Endometrial microvascular endothelial cells (primary cell): ENCODE data around the gene SPRY4. TPM values are rescaled to one million over a fixed set of nuclear protein-coding genes. Genes with fewer than 3 reads are reported as not detected.
"Not testable (repeated sequence)": the region's sequence is repeated elsewhere in the genome, so short reads cannot be mapped to it uniquely, and the experiment has no call there.

Experiments
- in situ Hi-C: cut with HindIII; loops from 2 replicates; pipeline ENCODE4 v1.10.0; 2017; ENCODE audit warnings: low sequenced_read_pairs, low pct_unique_long_range_greater_than_20kb; ENCODE audit errors: inconsistent ontology term
- total RNA-seq: library from RNA; depleted of rRNA; stranded (reverse); fragments of >200 nt; gene quantifications from one replicate; pipeline ENCODE4 v1.2.3, GENCODE V29; 2015; ENCODE audit errors: inconsistent ontology term

The SPRY4 gene, protein sequence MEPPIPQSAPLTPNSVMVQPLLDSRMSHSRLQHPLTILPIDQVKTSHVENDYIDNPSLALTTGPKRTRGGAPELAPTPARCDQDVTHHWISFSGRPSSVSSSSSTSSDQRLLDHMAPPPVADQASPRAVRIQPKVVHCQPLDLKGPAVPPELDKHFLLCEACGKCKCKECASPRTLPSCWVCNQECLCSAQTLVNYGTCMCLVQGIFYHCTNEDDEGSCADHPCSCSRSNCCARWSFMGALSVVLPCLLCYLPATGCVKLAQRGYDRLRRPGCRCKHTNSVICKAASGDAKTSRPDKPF
- total RNA-seq = 19.8 TPM

- in situ Hi-C loops = no loop called here
Measured at GRCh38 chr5:142324871-142325724, at the start of gene SPRY4. SPRY4 (minus strand) TSS chr5:142325021; CDS start chr5:142315108, 9,913 bp downstream.

DNA sequence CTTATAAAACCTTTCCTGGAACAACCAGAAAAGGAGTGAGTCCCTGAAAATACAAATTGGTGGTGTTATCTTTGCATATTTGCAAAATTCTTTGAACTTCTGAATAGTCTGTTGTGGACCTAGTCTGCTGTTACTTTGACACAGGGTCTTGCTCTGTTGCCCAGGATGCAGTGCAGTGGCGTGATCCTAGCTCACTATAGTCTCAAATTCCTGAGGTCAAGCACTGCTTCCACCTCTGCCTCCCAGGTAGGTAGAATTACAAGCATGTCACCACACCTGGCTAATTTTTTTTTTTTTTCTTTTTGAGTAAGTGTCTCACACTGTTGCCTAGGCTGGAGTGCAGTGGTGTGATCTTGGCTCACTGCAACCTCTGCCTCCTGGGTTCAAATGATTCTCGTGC lies 43.7 kb upstream of the SPRY4 start:
- in situ Hi-C loops = loop anchor here (10.0 kb wide), 1 partner anchor 176 kb away; no protein-coding TSS in a partner anchor

- in situ Hi-C loops = loop anchor here (10.0 kb wide), 1 partner anchor 179 kb away; no protein-coding TSS in a partner anchor
Measured at GRCh38 chr5:142366007-142366406, 41.2 kb upstream of the SPRY4 start.

GRCh38 chr5:142364251-142365145 lies 39.7 kb upstream of the SPRY4 start:
- in situ Hi-C loops = loop anchor here (5.0 to 10.0 kb wide), 2 partner anchors 47 to 180 kb away; no protein-coding TSS in a partner anchor

- in situ Hi-C loops = loop anchor here (5.0 to 10.0 kb wide), 2 partner anchors 46 to 181 kb away; no protein-coding TSS in a partner anchor
Measured at GRCh38 chr5:142363619-142363963, 38.8 kb upstream of the SPRY4 start.

- in situ Hi-C loops = loop anchor here (5.0 to 10.0 kb wide), 2 partner anchors 45 to 183 kb away; no protein-coding TSS in a partner anchor
Measured at GRCh38 chr5:142362193-142362592, 37.4 kb upstream of the SPRY4 start.

DNA sequence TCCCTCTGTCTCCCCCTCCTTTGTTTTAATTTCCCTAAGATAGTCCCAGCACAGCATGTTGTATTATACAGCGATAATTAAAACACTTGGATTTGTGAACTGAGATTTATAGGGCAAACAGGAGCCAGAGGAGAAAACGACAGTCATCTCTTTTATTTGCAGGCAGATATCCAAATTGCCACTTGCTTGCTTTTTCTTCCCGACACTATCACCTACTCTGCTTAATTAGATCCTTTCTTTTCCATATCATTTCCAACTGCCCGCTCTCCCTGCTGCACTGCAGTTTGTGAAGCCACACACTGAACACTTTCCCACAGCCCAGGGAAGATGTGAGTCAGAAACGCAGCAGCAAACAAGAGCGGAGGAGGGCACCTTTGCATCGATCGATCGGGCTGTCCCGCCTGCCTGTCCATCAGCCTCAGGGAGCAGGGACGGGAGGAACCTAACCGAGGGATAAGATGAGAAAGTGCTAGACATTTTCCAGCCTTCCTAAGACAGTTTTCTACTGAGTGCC lies 35.8 kb upstream of the SPRY4 start:
- in situ Hi-C loops = loop anchor here (5.0 to 10.0 kb wide), 2 partner anchors 43 to 184 kb away; no protein-coding TSS in a partner anchor

GRCh38 chr5:142360051-142360498 lies 35.3 kb upstream of the SPRY4 start:
- in situ Hi-C loops = loop anchor here (5.0 to 10.0 kb wide), 2 partner anchors 43 to 185 kb away; no protein-coding TSS in a partner anchor

- in situ Hi-C loops = no loop called here
Measured at GRCh38 chr5:142358648-142359047, 33.8 kb upstream of the SPRY4 start.

DNA sequence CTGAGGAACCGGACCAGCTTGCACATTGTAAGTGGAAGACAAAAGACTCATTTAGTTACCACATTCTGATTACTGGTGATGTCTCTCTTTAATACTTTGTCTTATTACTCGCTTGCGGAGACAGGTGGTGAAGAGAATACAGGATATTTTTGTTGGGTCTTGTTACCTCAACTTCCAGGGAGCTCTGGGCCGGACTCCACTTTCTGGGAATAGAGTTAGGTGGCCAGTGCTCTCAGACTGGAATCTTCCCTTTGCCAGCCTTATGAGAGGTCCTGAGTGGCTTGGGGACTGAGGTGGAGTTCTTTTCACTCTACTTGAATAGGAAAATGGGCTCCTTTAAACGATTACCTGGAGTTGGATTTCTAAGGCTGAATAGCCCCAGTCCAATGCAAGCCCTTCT lies 33.3 kb upstream of the SPRY4 start:
- in situ Hi-C loops = no loop called here

DNA sequence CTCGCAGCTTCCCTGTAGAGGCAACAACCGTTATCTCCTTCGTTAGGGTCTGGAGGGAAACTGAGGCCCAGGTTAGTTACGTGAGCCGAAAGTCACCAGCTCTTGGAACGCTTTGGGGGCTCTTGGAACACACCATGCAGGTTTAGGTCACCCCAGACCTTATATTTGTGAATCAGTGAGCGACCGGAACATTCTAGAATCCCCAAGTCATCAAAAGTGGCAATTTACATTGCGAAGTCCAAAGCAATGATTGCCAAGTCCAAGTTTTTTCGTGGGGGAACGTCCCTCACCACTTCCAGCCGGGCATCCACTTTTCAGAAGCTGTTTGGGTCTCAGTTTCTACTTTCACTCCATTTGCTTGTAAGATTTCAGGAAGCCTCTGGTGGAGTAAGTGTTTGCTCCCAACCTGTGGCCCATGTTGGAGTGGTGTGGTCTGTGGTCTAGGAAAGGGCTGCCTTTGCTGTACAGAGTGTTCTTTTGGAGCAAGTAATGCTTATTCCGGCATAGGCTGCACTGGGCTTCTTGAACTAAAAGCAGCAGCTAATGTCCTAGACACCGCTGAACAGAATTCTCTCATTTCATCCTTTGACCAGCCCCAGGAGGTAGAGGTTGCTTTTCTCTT lies 32.8 kb upstream of the SPRY4 start:
- in situ Hi-C loops = no loop called here

- in situ Hi-C loops = no loop called here
Measured at GRCh38 chr5:142356716-142357468, 32.1 kb upstream of the SPRY4 start.

- in situ Hi-C loops = no loop called here
Measured at GRCh38 chr5:142356349-142356715, 31.5 kb upstream of the SPRY4 start.

DNA sequence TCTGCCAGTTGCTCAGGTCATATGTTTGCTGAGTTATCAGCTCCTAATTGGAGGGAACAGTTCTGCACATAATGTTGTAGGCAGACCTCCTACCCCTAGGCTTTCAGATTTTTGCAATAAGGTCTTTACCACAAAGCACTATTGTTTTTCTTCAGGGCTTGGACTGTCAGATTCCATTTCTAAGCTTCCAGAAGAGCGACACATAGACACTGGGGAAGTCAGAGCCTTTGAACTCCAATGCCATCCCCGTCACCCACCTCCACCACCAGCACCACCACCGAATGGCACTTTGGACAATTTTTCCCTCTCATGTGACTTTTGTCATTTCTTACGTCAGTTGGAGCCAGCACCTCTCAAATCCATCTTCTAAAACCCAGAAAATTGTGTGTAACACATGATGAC lies 28.3 kb upstream of the SPRY4 start:
- in situ Hi-C loops = no loop called here

DNA sequence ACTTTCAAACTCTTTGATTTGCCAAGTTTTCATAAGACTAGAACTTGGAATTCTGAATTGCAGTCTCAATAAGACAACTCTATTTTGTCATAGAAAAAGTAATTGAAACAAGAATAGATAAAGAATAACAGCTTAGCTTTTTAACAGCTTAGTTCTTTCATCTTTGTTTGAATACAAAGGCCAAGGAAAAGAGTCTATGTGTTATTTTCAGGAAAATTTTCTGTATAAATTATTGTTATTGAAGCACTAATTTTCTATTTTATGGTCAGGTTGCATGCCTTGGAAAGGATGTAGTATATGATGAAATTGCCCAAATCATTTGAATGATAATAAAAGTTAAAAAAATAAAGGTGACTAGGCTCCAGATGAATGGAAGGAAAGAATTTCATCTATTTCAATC lies 25.2 kb upstream of the SPRY4 start:
- in situ Hi-C loops = no loop called here

DNA sequence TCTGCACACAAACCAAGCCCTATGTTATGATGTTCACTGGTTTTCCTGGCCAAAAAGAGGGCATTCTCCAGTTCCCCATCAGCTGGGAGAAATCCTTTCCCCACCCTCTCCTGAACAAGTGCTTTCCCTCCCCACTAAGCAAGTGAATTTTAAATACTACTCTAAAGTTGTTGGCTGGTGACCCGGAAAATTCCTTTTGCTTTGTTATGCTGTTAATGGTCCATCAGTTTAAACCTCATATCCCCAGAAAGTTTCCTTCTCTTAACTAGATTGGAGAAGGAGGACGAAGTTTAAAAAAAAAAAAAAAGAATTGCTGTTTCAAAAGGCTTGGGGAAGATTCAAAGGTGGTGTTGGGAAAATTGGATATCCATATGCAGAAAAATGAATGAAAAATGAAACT lies 21.9 kb upstream of the SPRY4 start:
- in situ Hi-C loops = no loop called here

DNA sequence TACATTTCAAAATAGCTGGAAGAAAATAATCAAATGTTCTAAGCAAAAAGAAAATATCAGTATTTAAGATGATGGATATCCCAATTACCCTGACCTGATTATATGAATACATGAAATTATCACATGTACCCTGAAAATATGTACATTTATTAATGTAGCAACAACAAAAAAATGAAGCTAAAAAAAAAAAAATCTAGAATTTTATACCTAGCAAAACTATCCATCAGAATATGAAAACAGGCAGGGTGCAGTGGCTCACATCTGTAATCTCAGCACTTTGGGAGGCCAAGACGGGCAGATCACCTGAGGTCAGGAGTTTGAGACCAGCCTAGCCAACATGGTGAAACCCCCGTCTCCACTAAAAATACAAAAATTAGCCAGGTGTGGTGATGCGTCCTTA lies 20.1 kb upstream of the SPRY4 start:
- in situ Hi-C loops = not testable (repeated sequence)
